Fibroblast of lung (primary cell): ENCODE measurements around the gene RASSF7.

Source experiments
- CTCF ChIP-seq, 2 donors: IDR thresholded peaks in 1 of 2; conservative IDR thresholded peaks in 1 of 2; 1 replicate in 1 of 2; 2 replicates in 1 of 2; pipeline ENCODE4 v1.5.1; 2011 to 2012; ENCODE audit warnings: low read length in 2 of 2, control low read depth in 1 of 2, inconsistent platforms in 1 of 2, low read depth in 1 of 2, mild to moderate bottlenecking in 1 of 2
- EZH2 ChIP-seq: IDR thresholded peaks from 2 replicates; pipeline ENCODE4 v1.5.1; 2012; ENCODE audit warnings: low read length, control low read depth, mild to moderate bottlenecking; ENCODE audit errors: missing control alignments

- TF ChIP-seq EZH2, result no peak
- TF ChIP-seq CTCF (conservative IDR thresholded peaks at IDR 0.05 in 1 of 2, IDR thresholded peaks at IDR 0.05 in 1 of 2; ENCODE audit: low read depth in 1 of 2, low read length in 2 of 2), result no peak
Observed at GRCh38 chr11:590997-591396, 30.2 kb downstream of the RASSF7 start.
